Stimulated activated CD4-positive, alpha-beta T cell treated with anti-CD3 and anti-CD28 coated beads, Interleukin-15, amount 100 ng/mL, for 48 hours (primary cell): ENCODE data around the gene ETV6.
A peak's percentile ranks its signal among the peaks of the same experiment; 100 is the strongest.

Experiments
- DNase-seq, 2 donors: peaks; one replicate each; pipeline ENCODE4 v3.0.0-alpha.2; 2020; ENCODE audit warnings: low read depth in 2 of 2

ETV6 gene

GRCh38 chr12:11801643-11802042, 152.2 kb downstream of the ETV6 start:
- no peak for DNase-seq

GRCh38 chr12:11804130-11804529, 154.7 kb downstream of the ETV6 start:
- no peak for DNase-seq

- DNase-seq: no peak
Measured at GRCh38 chr12:11805043-11805442, 155.6 kb downstream of the ETV6 start.

- DNase-seq: no peak
Measured at GRCh38 chr12:11805680-11806079, 156.2 kb downstream of the ETV6 start.

GRCh38 chr12:11807458-11807857, 158.0 kb downstream of the ETV6 start:
- DNase-seq: no peak

GRCh38 chr12:11808931-11809330, 159.5 kb downstream of the ETV6 start:
- no peak for DNase-seq

GRCh38 chr12:11810206-11810545, 160.7 kb downstream of the ETV6 start:
- no peak for DNase-seq

- DNase-seq: no peak
Measured at GRCh38 chr12:11811008-11811407, 161.5 kb downstream of the ETV6 start.

- no peak for DNase-seq
Measured at GRCh38 chr12:11812241-11812585, 162.7 kb downstream of the ETV6 start.

- DNase-seq: no peak
Measured at GRCh38 chr12:11812586-11813437, 163.3 kb downstream of the ETV6 start.

- no peak for DNase-seq
Measured at GRCh38 chr12:11813438-11813813, 164.0 kb downstream of the ETV6 start.

- no peak for DNase-seq
Measured at GRCh38 chr12:11814374-11814773, 164.9 kb downstream of the ETV6 start.

- no peak for DNase-seq
Measured at GRCh38 chr12:11815397-11815796, 165.9 kb downstream of the ETV6 start.

- DNase-seq: no peak
Measured at GRCh38 chr12:11819643-11820042, 170.2 kb downstream of the ETV6 start.

- DNase-seq: no peak
Measured at GRCh38 chr12:11820476-11820875, 171.0 kb downstream of the ETV6 start.

GRCh38 chr12:11821386-11822080, 172.1 kb downstream of the ETV6 start:
- DNase-seq: no peak

- DNase-seq: peak in 1 of 2 donors; percentile 44
Measured at GRCh38 chr12:11822081-11822834, 172.8 kb downstream of the ETV6 start.

GRCh38 chr12:11823043-11823442, 173.6 kb downstream of the ETV6 start:
- DNase-seq: no peak

GRCh38 chr12:11823593-11823992, 174.1 kb downstream of the ETV6 start:
- no peak for DNase-seq

GRCh38 chr12:11824069-11824468, 174.6 kb downstream of the ETV6 start:
- DNase-seq: no peak

- no peak for DNase-seq
Measured at GRCh38 chr12:11824736-11825135, 175.3 kb downstream of the ETV6 start.

GRCh38 chr12:11825278-11825677, 175.8 kb downstream of the ETV6 start:
- DNase-seq: no peak

GRCh38 chr12:11826574-11826973, 177.1 kb downstream of the ETV6 start:
- DNase-seq: no peak
